Endothelial cell of umbilical vein (primary cell): Measurements from ENCODE around the gene ORMDL1. TPM values are rescaled to one million over a fixed set of nuclear protein-coding genes. Genes with fewer than 3 reads are reported as not detected.

Experiments
- BruUV-seq: library from RNA; stranded (reverse); fragments of 400-500 nt; replicated peaks from 2 replicates; lab custom pipeline; 2021; lab: Mats Ljungman, UMichigan
- CTCF ChIA-PET: fragments of 300-600, 350-600 bp; sonication (Branson Sonifier 250); formaldehyde crosslinking; loops from one replicate; lab custom pipeline; 2021; ENCODE audit warnings: antibody characterized with exemption, inconsistent platforms; lab: Charles Lee
- POLR2A ChIA-PET: fragments of 300-600, 350-600 bp; sonication (Branson Sonifier 250); formaldehyde crosslinking; loops from one replicate; lab custom pipeline; 2021; ENCODE audit warnings: antibody characterized with exemption, inconsistent platforms; lab: Charles Lee
- DNase-seq: peaks from one replicate; pipeline ENCODE4 v3.0.0-alpha.2; 2011; ENCODE audit warnings: low read depth, low spot score
- FAIRE-seq: peaks from 2 replicates; lab custom pipeline; 2011; peaks lifted over from hg19 to GRCh38; lab: Jason Lieb, UNC
- H2AFZ ChIP-seq: 2 replicates; pipeline ENCODE4 v1.6.0; 2012; ENCODE audit warnings: low read depth, low read length, control low read depth, inconsistent platforms
- H3K27ac ChIP-seq: 2 replicates; pipeline ENCODE4 v1.5.1; 2011; ENCODE audit warnings: low read depth, mild to moderate bottlenecking, control low read depth, low read length, moderate library complexity; ENCODE audit not compliant: insufficient read depth
- H3K27me3 ChIP-seq, 2 experiments: 2 replicates each; pipeline versions ENCODE4 v1.6.0 to v1.6.1; 2011; ENCODE audit warnings: low read length in 2 of 2, mixed read lengths in 1 of 2; ENCODE audit not compliant: control insufficient read depth in 2 of 2, insufficient read depth in 2 of 2
- H3K36me3 ChIP-seq, 2 experiments: 2 replicates in 1 of 2; 3 replicates in 1 of 2; pipeline ENCODE4 v1.5.1; 2011; ENCODE audit warnings: low read length in 2 of 2, mild to moderate bottlenecking in 1 of 2, moderate library complexity in 1 of 2; ENCODE audit not compliant: control insufficient read depth in 2 of 2, insufficient read depth in 2 of 2; ENCODE audit errors: extremely low read depth in 1 of 2
- H3K4me1 ChIP-seq: 3 replicates; pipeline ENCODE4 v1.5.1; 2011; ENCODE audit warnings: mild to moderate bottlenecking, low read length; ENCODE audit not compliant: control insufficient read depth, insufficient read depth; ENCODE audit errors: extremely low read depth
- H3K4me2 ChIP-seq: 2 replicates; pipeline ENCODE4 v1.6.1; 2011; ENCODE audit warnings: low read length, control low read depth, mixed read lengths; ENCODE audit not compliant: insufficient read depth
- H3K4me3 ChIP-seq, 3 experiments: fragments of 200-600 bp in 1 of 3; sonication (generic), shearing (Covaris generic) in 1 of 3; replicated peaks in 1 of 3; 2 replicates each; pipeline ENCODE4 v1.5.1; 2011 to 2016; ENCODE audit warnings: control low read depth in 3 of 3, low read length in 3 of 3, mild to moderate bottlenecking in 2 of 3, inconsistent platforms in 1 of 3, low read depth in 1 of 3, moderate library complexity in 1 of 3; ENCODE audit not compliant: insufficient read depth in 1 of 3
- H3K79me2 ChIP-seq: 2 replicates; pipeline ENCODE4 v1.6.0; 2012; ENCODE audit warnings: low read length, inconsistent platforms; ENCODE audit not compliant: control insufficient read depth, insufficient read depth
- H3K9ac ChIP-seq: replicated peaks from 2 replicates; pipeline ENCODE3; 2011; ENCODE audit warnings: low read length, control low read depth; ENCODE audit not compliant: insufficient read depth; ENCODE audit errors: extremely low read depth
- H3K9me1 ChIP-seq: replicated peaks from 3 replicates; pipeline ENCODE4 v1.6.0; 2011; ENCODE audit warnings: mild to moderate bottlenecking, low read length; ENCODE audit not compliant: control insufficient read depth, insufficient read depth; ENCODE audit errors: extremely low read depth
- H3K9me3 ChIP-seq: replicated peaks from 2 replicates; pipeline ENCODE4 v1.5.1; 2012; ENCODE audit warnings: low read length, inconsistent platforms; ENCODE audit not compliant: control insufficient read depth, insufficient read depth
- H4K20me1 ChIP-seq: replicated peaks from 2 replicates; pipeline ENCODE3; 2011; ENCODE audit warnings: mild to moderate bottlenecking, low read length; ENCODE audit not compliant: control insufficient read depth, insufficient read depth; ENCODE audit errors: extremely low read depth
- EZH2 ChIP-seq: IDR thresholded peaks from 2 replicates; pipeline ENCODE4 v1.6.1; 2012; ENCODE audit warnings: borderline replicate concordance, low read depth, mild to moderate bottlenecking, moderate library complexity, low read length, inconsistent platforms; ENCODE audit not compliant: severe bottlenecking
- FOS ChIP-seq: IDR thresholded peaks from 2 replicates; pipeline ENCODE4 v1.6.1; 2011; ENCODE audit warnings: mild to moderate bottlenecking, low read length, moderate library complexity, borderline replicate concordance; ENCODE audit not compliant: insufficient read depth
- GATA2 ChIP-seq: IDR thresholded peaks from 2 replicates; pipeline ENCODE4 v1.7.0; 2011; ENCODE audit warnings: low read depth, mild to moderate bottlenecking, moderate library complexity, mixed read lengths, low read length; ENCODE audit not compliant: insufficient read length, insufficient read depth
- JUN ChIP-seq: IDR thresholded peaks from 2 replicates; pipeline ENCODE4 v1.6.1; 2011; ENCODE audit warnings: borderline replicate concordance, low read depth; ENCODE audit not compliant: insufficient read length, insufficient read depth
- POLR2AphosphoS5 ChIP-seq: IDR thresholded peaks from 2 replicates; pipeline ENCODE4 v1.6.1; 2012; ENCODE audit warnings: low read depth, mild to moderate bottlenecking, control low read depth, low read length, moderate library complexity; ENCODE audit not compliant: insufficient read depth
- dilution Hi-C: fragments of 300-500 bp; cut with MboI; formaldehyde crosslinking; loops from one replicate; pipeline ENCODE4 v1.15.0; 2019; ENCODE audit warnings: low sequenced_read_pairs; ENCODE audit not compliant: extremely low pct_ligation_motif_present
- intact Hi-C: fragments of 100-400 bp; cut with micrococcal nuclease; formaldehyde crosslinking; loops from one replicate; pipeline ENCODE4 v1.10.0; 2022
- polyA plus RNA-seq, 4 experiments: library from polyadenylated mRNA; depleted of rRNA in 3 of 4; stranded (reverse) in 3 of 4; unstranded in 1 of 4; fragments of >200 nt; gene quantifications; 2 replicates each; pipeline versions ENCODE4 v1.2.1 to v1.2.3, GENCODE V29; 2011 to 2012; ENCODE audit warnings: missing spikeins in 1 of 4
- total RNA-seq: library from RNA; stranded (reverse); gene quantifications from 2 replicates; pipeline ENCODE4 v1.2.3, GENCODE V29; 2021
- TF ChIP-seq, protein P1 (sequence below), 2 donors: IDR thresholded peaks; 1 replicate in 1 of 2; 2 replicates in 1 of 2; pipeline ENCODE4 v1.5.1; 2011; ENCODE audit warnings: low read length in 2 of 2, mild to moderate bottlenecking in 2 of 2, moderate library complexity in 2 of 2, control low read depth in 1 of 2, inconsistent platforms in 1 of 2, low read depth in 1 of 2; ENCODE audit not compliant: insufficient read depth in 1 of 2; ENCODE audit errors: extremely low read depth in 1 of 2
- TF ChIP-seq, protein P2 (sequence below): IDR thresholded peaks from 2 replicates; pipeline ENCODE4 v1.6.1; 2011; ENCODE audit not compliant: insufficient read depth, insufficient read length

Gene ORMDL1
- total and polyA plus RNA-seq, 2 donors (not counting 3 experiments of a cell fraction or from before 2014, with no cell fraction given) = 54.5 to 58.0 TPM

DNA sequence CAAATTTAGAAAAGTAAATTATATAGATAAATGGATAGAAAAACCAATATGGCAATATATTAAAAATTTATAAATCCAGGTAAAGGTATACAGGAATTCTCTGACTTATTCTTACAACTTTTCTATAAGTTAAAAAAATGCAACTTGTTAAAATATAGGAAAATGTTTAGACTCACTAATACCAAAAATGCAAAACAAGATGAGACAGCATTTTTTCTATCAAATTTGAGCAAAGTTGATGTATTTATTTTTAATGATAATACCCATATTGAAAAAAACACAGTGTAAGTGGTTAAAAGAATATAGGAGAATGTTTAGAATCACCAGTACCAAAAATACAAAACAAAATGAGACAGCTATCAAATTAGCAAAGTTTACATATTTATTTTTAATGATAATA is 57.3 kb downstream of the ORMDL1 start:
- Histone ChIP-seq H3K79me2 (no peaks in the 10 kb centered on the region), H3K9ac (no peak overlapping the region), H3K4me3 (no peak overlapping the region), H3K4me2 (no peak overlapping the region), H3K27me3 (no peaks in the 10 kb centered on the region), H3K36me3 (no peaks in the 10 kb centered on the region), H3K9me3 (no peaks in the 10 kb centered on the region), H3K27ac (no peak overlapping the region), H3K9me1 (no peaks in the 10 kb centered on the region), H2AFZ (no peak overlapping the region), H3K4me1 (no peaks in the 10 kb centered on the region), H4K20me1 (no peaks in the 10 kb centered on the region)
- FAIRE-seq (no peak), DNase-seq (no peak)
- CTCF ChIA-PET = interaction anchor here (1.0 kb wide), 1 partner anchor 8 kb away, joined by 3 read pairs; no protein-coding TSS in a partner anchor
- POLR2A ChIA-PET = no interaction called here
- dilution Hi-C loops = no loop called here
- BruUV-seq = no TSS peak
- TF ChIP-seq POLR2AphosphoS5 = no peak
- no peak for TF ChIP-seq GATA2
- TF ChIP-seq EZH2 = no peak
- TF ChIP-seq, protein P1, sequence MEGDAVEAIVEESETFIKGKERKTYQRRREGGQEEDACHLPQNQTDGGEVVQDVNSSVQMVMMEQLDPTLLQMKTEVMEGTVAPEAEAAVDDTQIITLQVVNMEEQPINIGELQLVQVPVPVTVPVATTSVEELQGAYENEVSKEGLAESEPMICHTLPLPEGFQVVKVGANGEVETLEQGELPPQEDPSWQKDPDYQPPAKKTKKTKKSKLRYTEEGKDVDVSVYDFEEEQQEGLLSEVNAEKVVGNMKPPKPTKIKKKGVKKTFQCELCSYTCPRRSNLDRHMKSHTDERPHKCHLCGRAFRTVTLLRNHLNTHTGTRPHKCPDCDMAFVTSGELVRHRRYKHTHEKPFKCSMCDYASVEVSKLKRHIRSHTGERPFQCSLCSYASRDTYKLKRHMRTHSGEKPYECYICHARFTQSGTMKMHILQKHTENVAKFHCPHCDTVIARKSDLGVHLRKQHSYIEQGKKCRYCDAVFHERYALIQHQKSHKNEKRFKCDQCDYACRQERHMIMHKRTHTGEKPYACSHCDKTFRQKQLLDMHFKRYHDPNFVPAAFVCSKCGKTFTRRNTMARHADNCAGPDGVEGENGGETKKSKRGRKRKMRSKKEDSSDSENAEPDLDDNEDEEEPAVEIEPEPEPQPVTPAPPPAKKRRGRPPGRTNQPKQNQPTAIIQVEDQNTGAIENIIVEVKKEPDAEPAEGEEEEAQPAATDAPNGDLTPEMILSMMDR (IDR thresholded peaks at IDR 0.05; ENCODE audit: extremely low read depth in 1 of 2, insufficient read depth in 1 of 2, low read depth in 1 of 2, low read length in 2 of 2) = no peak
- TF ChIP-seq, protein P2, sequence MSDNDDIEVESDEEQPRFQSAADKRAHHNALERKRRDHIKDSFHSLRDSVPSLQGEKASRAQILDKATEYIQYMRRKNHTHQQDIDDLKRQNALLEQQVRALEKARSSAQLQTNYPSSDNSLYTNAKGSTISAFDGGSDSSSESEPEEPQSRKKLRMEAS = no peak
- TF ChIP-seq FOS = no peak
- no peak for TF ChIP-seq JUN
- intact Hi-C loops = no loop called here
